B cell (primary cell): Measurements from ENCODE around the gene DHRS1. TPM values are rescaled to one million over a fixed set of nuclear protein-coding genes. Genes with fewer than 3 reads are reported as not detected.

ENCODE experiments used
- ATAC-seq: fragments of 200-7000 bp; cut with Tn5 transposase; one replicate; pipeline ENCODE4 v1.10.0; 2021; ENCODE audit warnings: low read depth, mild to moderate bottlenecking, moderate number of reproducible peaks, moderate library complexity
- CTCF ChIA-PET: fragments of 350-600 bp; sonication (Branson Sonifier 250); formaldehyde crosslinking; loops from one replicate; lab custom pipeline; 2021; ENCODE audit warnings: antibody characterized with exemption, inconsistent platforms; lab: Charles Lee
- POLR2A ChIA-PET: fragments of 350-600 bp; sonication (Branson Sonifier 250); formaldehyde crosslinking; loops from one replicate; lab custom pipeline; 2021; ENCODE audit warnings: antibody characterized with exemption; lab: Charles Lee
- DNase-seq: peaks from one replicate; pipeline ENCODE4 v3.0.0; 2013
- H2AFZ ChIP-seq: 2 replicates; pipeline ENCODE4 v1.6.1; 2012; ENCODE audit warnings: mild to moderate bottlenecking, low read depth, low read length; ENCODE audit not compliant: insufficient read depth, poor library complexity, severe bottlenecking
- H3K27ac ChIP-seq, 2 donors: 1 replicate in 1 of 2; 2 replicates in 1 of 2; pipeline ENCODE4 v1.5.1; 2012 to 2013; ENCODE audit warnings: low read length in 2 of 2, mild to moderate bottlenecking in 2 of 2, moderate library complexity in 1 of 2
- H3K27me3 ChIP-seq, 4 experiments: fragments of 200-600 bp in 1 of 4; sonication (generic) in 1 of 4; replicated peaks in 1 of 4; 1 replicate in 2 of 4; 2 replicates in 2 of 4; pipeline versions ENCODE4 v1.6.1 to v1.7.0; 2013 to 2016; ENCODE audit warnings: low read length in 3 of 4, mild to moderate bottlenecking in 2 of 4, mixed read lengths in 1 of 4, moderate library complexity in 1 of 4; ENCODE audit not compliant: insufficient read depth in 4 of 4, control insufficient read depth in 3 of 4; ENCODE audit errors: control extremely low read depth in 1 of 4
- H3K36me3 ChIP-seq, 2 experiments: replicated peaks in 1 of 2; 1 replicate in 1 of 2; 2 replicates in 1 of 2; pipeline versions ENCODE4 v1.6.1 to v1.7.1; 2013; ENCODE audit warnings: low read length in 1 of 2; ENCODE audit not compliant: insufficient read depth in 2 of 2, control insufficient read depth in 1 of 2; ENCODE audit errors: control extremely low read depth in 1 of 2, extremely low read depth in 1 of 2
- H3K4me1 ChIP-seq, 2 donors: fragments of 200-600 bp in 1 of 2; sonication (generic) in 1 of 2; 1 replicate in 1 of 2; 2 replicates in 1 of 2; pipeline versions ENCODE4 v1.5.1 to v1.6.1; 2013 to 2017; ENCODE audit warnings: low read length in 2 of 2; ENCODE audit not compliant: control insufficient read depth in 2 of 2, insufficient read depth in 2 of 2
- H3K4me2 ChIP-seq: replicated peaks from 2 replicates; pipeline ENCODE3; 2012; ENCODE audit warnings: mild to moderate bottlenecking, low read depth, low read length; ENCODE audit not compliant: poor library complexity, severe bottlenecking
- H3K4me3 ChIP-seq, 5 experiments: fragments of 200-600 bp in 1 of 5; sonication (generic) in 1 of 5; 1 replicate in 3 of 5; 2 replicates in 2 of 5; pipeline versions ENCODE4 v1.5.1 to v1.7.0; 2011 to 2016; ENCODE audit warnings: low read length in 4 of 5, mild to moderate bottlenecking in 4 of 5, low read depth in 2 of 5, control low read depth in 1 of 5, moderate library complexity in 1 of 5; ENCODE audit not compliant: insufficient read depth in 1 of 5; ENCODE audit errors: control extremely low read depth in 1 of 5, extremely low read depth in 1 of 5
- H3K79me2 ChIP-seq: fragments of 200-600 bp; sonication (generic); one replicate; pipeline ENCODE4 v1.6.0; 2016; ENCODE audit warnings: low read length; ENCODE audit not compliant: control insufficient read depth, insufficient read depth
- H3K9ac ChIP-seq: fragments of 200-600 bp; sonication (generic); 2 replicates; pipeline ENCODE4 v1.6.1; 2017; ENCODE audit warnings: mild to moderate bottlenecking, low read length, moderate library complexity
- H3K9me3 ChIP-seq, 3 donors: one replicate each; pipeline versions ENCODE4 v1.6.1 to v1.7.1; 2013; ENCODE audit warnings: low read length in 2 of 3; ENCODE audit not compliant: control insufficient read depth in 2 of 3, insufficient read depth in 1 of 3; ENCODE audit errors: control extremely low read depth in 1 of 3
- H4K20me1 ChIP-seq: 2 replicates; pipeline ENCODE4 v1.6.0; 2012; ENCODE audit warnings: mild to moderate bottlenecking, low read length; ENCODE audit not compliant: insufficient read depth, control insufficient read depth, poor library complexity, severe bottlenecking
- H3K27ac Mint-ChIP-seq: one replicate; pipeline ENCODE4 v1.8.0; 2021; ENCODE audit warnings: mixed read lengths
- H3K27me3 Mint-ChIP-seq: one replicate; pipeline ENCODE4 v1.8.0; 2021; ENCODE audit warnings: mixed read lengths
- H3K4me1 Mint-ChIP-seq: one replicate; pipeline ENCODE4 v1.8.0; 2021; ENCODE audit warnings: mixed read lengths
- H3K4me3 Mint-ChIP-seq: one replicate; pipeline ENCODE4 v1.8.0; 2021; ENCODE audit warnings: mixed read lengths
- H3K9me3 Mint-ChIP-seq: one replicate; pipeline ENCODE4 v1.8.0; 2022; ENCODE audit warnings: mixed read lengths; ENCODE audit not compliant: insufficient read depth
- EZH2 ChIP-seq: IDR thresholded peaks from 2 replicates; pipeline ENCODE4 v1.6.1; 2012; ENCODE audit warnings: borderline replicate concordance, low read depth, mild to moderate bottlenecking, moderate library complexity, low read length; ENCODE audit not compliant: insufficient read depth, poor library complexity, severe bottlenecking
- WGBS: methylation state at CpG from one replicate; pipeline ENCODE4 v1.1.5; 2013; ENCODE audit warnings: missing lambda C conversion rate; ENCODE audit not compliant: insufficient coverage; 5-methylcytosine and 5-hydroxymethylcytosine counted together
- intact Hi-C: fragments of 100-400 bp; cut with micrococcal nuclease; formaldehyde crosslinking; loops from one replicate; pipeline ENCODE4 v1.10.0; 2022
- polyA plus RNA-seq: library from polyadenylated mRNA; depleted of rRNA; stranded (reverse); fragments of >200 nt; gene quantifications from 2 replicates; pipeline ENCODE4 v1.2.3, GENCODE V29; 2012
- total RNA-seq, 2 donors: library from RNA; stranded (reverse); fragments of 120-200 nt in 1 of 2; gene quantifications; 1 replicate in 1 of 2; 2 replicates in 1 of 2; pipeline versions ENCODE4 v1.2.3 to v1.2.4, GENCODE V29; 2013 to 2022
- TF ChIP-seq, protein P1 (sequence below): fragments of 200-600 bp; IDR thresholded peaks from one replicate; pipeline ENCODE4 v1.8.0; 2022; ENCODE audit warnings: antibody characterized with exemption, mild to moderate bottlenecking

Gene DHRS1
- total and polyA plus RNA-seq, 2 donors (not counting 1 experiment from before 2014, with no cell fraction given) = 42.7 to 76.9 TPM

DNA sequence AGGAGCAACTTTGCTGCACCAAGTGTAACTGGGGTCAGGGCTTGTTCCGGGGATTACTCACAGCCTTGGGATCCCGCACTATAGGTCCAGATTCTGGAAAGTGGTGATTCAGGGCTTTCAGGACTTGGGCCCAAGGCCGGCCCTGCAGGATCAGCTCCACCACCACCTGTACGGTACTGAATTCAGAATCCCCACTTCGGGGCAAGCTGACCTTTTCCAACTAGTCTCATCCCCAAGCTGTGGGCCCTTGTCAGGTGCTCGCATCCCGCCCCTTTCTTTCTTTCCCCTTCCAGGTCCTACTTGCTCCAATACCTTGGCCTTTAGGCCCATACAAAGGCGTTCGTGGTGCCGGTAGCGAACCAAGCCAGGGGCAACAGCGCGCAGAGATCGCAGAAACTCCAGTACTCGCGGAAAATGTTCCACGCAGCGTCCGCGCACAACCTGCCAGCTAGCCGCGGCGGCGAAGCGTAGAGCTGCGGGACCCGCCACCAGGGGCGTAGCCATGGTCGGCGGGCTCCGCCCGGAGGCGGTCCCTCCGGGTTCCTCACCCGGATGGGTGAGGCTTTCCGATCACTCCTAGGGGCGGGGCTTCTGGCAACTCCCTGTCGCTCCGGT lies 57.6 kb downstream of the DHRS1 start:
- Histone ChIP-seq H3K27ac (peak overlapping the region; percentile 98 to 100), H3K36me3 (peaks cover 2 to 42% of the 10 kb centered on the region in 2 experiments), H4K20me1 (peaks cover 49% of the 10 kb centered on the region), H3K4me2 (peak overlapping the region; percentile 94), H2AFZ (peak overlapping the region; percentile 82), H3K4me1 (peaks cover 47 to 49% of the 10 kb centered on the region in 2 donors), H3K4me3 (peak overlapping the region; percentile 71 to 91 (median 88)), H3K27me3 (no peaks in the 10 kb centered on the region), H3K9me3 (no peaks in the 10 kb centered on the region), H3K79me2 (peaks cover 39% of the 10 kb centered on the region), H3K9ac (peak overlapping the region; percentile 90)
- ChIA-PET POLR2A (interaction anchor here (0.7 to 3.7 kb wide), 24 partner anchors 9 to 201 kb away, joined by 3 to 51 read pairs (median 6); partner anchors contain the start of genes CBLN3, CHMP4A, CIDEB and DCAF11), CTCF (interaction anchor here (0.6 to 8.8 kb wide), 35 partner anchors 9 to 195 kb away, joined by 3 to 254 read pairs (median 10); partner anchors contain the start of genes ADCY4, CBLN3, CHMP4A and CIDEB)
- peak; percentile 83 for ATAC-seq
- DNase-seq = no peak
- peak overlapping the region; percentile 98 for H3K4me3 Mint-ChIP-seq
- WGBS = 4% methylated on average over 38 of the region's 39 CpGs
- peak overlapping the region; percentile 100 for H3K27ac Mint-ChIP-seq
- no peaks in the 10 kb centered on the region for H3K27me3 Mint-ChIP-seq
- no peaks in the 10 kb centered on the region for H3K9me3 Mint-ChIP-seq
- intact Hi-C loops = loop anchor here (1.0 to 10.0 kb wide), 15 partner anchors 10 to 227 kb away; partner anchors contain the start of genes EMC9, GMPR2, IPO4 and IRF9
- TF ChIP-seq EZH2 = no peak
- TF ChIP-seq, protein P1, sequence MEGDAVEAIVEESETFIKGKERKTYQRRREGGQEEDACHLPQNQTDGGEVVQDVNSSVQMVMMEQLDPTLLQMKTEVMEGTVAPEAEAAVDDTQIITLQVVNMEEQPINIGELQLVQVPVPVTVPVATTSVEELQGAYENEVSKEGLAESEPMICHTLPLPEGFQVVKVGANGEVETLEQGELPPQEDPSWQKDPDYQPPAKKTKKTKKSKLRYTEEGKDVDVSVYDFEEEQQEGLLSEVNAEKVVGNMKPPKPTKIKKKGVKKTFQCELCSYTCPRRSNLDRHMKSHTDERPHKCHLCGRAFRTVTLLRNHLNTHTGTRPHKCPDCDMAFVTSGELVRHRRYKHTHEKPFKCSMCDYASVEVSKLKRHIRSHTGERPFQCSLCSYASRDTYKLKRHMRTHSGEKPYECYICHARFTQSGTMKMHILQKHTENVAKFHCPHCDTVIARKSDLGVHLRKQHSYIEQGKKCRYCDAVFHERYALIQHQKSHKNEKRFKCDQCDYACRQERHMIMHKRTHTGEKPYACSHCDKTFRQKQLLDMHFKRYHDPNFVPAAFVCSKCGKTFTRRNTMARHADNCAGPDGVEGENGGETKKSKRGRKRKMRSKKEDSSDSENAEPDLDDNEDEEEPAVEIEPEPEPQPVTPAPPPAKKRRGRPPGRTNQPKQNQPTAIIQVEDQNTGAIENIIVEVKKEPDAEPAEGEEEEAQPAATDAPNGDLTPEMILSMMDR = peak; percentile 23
- H3K4me1 Mint-ChIP-seq = peaks cover 64% of the 10 kb centered on the region

Other genes starting within 250 kb of the DHRS1 start
Only the 30 nearest of the 34 such genes appear.
- gene DCAF11, start 185.0 kb downstream of the DHRS1 start, total RNA-seq = 84.8 and 96.3 TPM in 2 replicates
- gene DCAF11, start 185.0 kb downstream of the DHRS1 start, polyA plus RNA-seq = 64.5 and 66.7 TPM in 2 replicates
- gene NRL, start 184.8 kb downstream of the DHRS1 start, total RNA-seq = 8.1 and 8.8 TPM in 2 replicates
- gene NRL, start 184.8 kb downstream of the DHRS1 start, polyA plus RNA-seq = 4.8 and 7.0 TPM in 2 replicates
- 2.6 and 3.6 TPM in 2 replicates for gene FITM1, start 169.1 kb downstream of the DHRS1 start, total RNA-seq
- 3.3 and 4.6 TPM in 2 replicates for gene FITM1, start 169.1 kb downstream of the DHRS1 start, polyA plus RNA-seq
- gene PSME1, start 163.6 kb downstream of the DHRS1 start, total RNA-seq = 227 and 237 TPM in 2 replicates
- gene PSME1, start 163.6 kb downstream of the DHRS1 start, polyA plus RNA-seq = 257 and 295 TPM in 2 replicates
- 24.7 and 26.4 TPM in 2 replicates for gene EMC9, start 158.2 kb downstream of the DHRS1 start, total RNA-seq
- gene EMC9, start 158.2 kb downstream of the DHRS1 start, polyA plus RNA-seq = 19.3 and 25.9 TPM in 2 replicates
- gene PSME2, start 153.2 kb downstream of the DHRS1 start, total RNA-seq = 127 and 141 TPM in 2 replicates
- gene PSME2, start 153.2 kb downstream of the DHRS1 start, polyA plus RNA-seq = 126 and 137 TPM in 2 replicates
- gene RNF31, start 152.3 kb downstream of the DHRS1 start, total RNA-seq = 103 and 114 TPM in 2 replicates
- 48.3 and 69.8 TPM in 2 replicates for gene RNF31, start 152.3 kb downstream of the DHRS1 start, polyA plus RNA-seq
- 243 and 269 TPM in 2 replicates for gene IRF9, start 138.5 kb downstream of the DHRS1 start, total RNA-seq
- 191 and 237 TPM in 2 replicates for gene IRF9, start 138.5 kb downstream of the DHRS1 start, polyA plus RNA-seq
- 48.4 and 62.1 TPM in 2 replicates for gene REC8, start 127.7 kb downstream of the DHRS1 start, total RNA-seq
- gene REC8, start 127.7 kb downstream of the DHRS1 start, polyA plus RNA-seq = 34.0 and 39.5 TPM in 2 replicates
- 29.8 and 35.0 TPM in 2 replicates for gene IPO4, start 111.0 kb downstream of the DHRS1 start, total RNA-seq
- 26.7 and 28.3 TPM in 2 replicates for gene IPO4, start 111.0 kb downstream of the DHRS1 start, polyA plus RNA-seq
- 24.5 and 33.9 TPM in 2 replicates for gene TM9SF1, start 104.3 kb downstream of the DHRS1 start, total RNA-seq
- 7.6 and 10.0 TPM in 2 replicates for gene TM9SF1, start 104.3 kb downstream of the DHRS1 start, polyA plus RNA-seq
- gene TSSK4, start 94.1 kb downstream of the DHRS1 start, total RNA-seq = 1.7 TPM in 2 replicates
- gene TSSK4, start 94.1 kb downstream of the DHRS1 start, polyA plus RNA-seq = 0.14 and 0.45 TPM in 2 replicates
- gene CHMP4A, start 86.3 kb downstream of the DHRS1 start, total RNA-seq = 102 and 103 TPM in 2 replicates
- 91.2 and 95.1 TPM in 2 replicates for gene CHMP4A, start 86.3 kb downstream of the DHRS1 start, polyA plus RNA-seq
- 11.3 and 17.0 TPM in 2 replicates for gene MDP1, start 83.7 kb downstream of the DHRS1 start, total RNA-seq
- 22.6 and 28.1 TPM in 2 replicates for gene MDP1, start 83.7 kb downstream of the DHRS1 start, polyA plus RNA-seq
- 86.6 and 98.5 TPM in 2 replicates for gene NEDD8, start 67.4 kb downstream of the DHRS1 start, total RNA-seq
- gene NEDD8, start 67.4 kb downstream of the DHRS1 start, polyA plus RNA-seq = 86.7 and 104 TPM in 2 replicates
- 58.7 and 64.3 TPM in 2 replicates for gene GMPR2, start 66.9 kb downstream of the DHRS1 start, total RNA-seq
- 33.3 and 39.7 TPM in 2 replicates for gene GMPR2, start 66.9 kb downstream of the DHRS1 start, polyA plus RNA-seq
- 165 and 169 TPM in 2 replicates for gene TINF2, start 57.2 kb downstream of the DHRS1 start, total RNA-seq
- gene TINF2, start 57.2 kb downstream of the DHRS1 start, polyA plus RNA-seq = 103 and 108 TPM in 2 replicates
- gene TGM1, start 36.6 kb downstream of the DHRS1 start, total RNA-seq = 11.4 and 11.9 TPM in 2 replicates
- 2.7 and 4.9 TPM in 2 replicates for gene TGM1, start 36.6 kb downstream of the DHRS1 start, polyA plus RNA-seq
- gene RABGGTA, start 28.2 kb downstream of the DHRS1 start, total RNA-seq = 57.9 and 70.1 TPM in 2 replicates
- gene RABGGTA, start 28.2 kb downstream of the DHRS1 start, polyA plus RNA-seq = 134 and 159 TPM in 2 replicates
- 22.6 and 24.5 TPM in 2 replicates for gene NOP9, start 70 bp upstream of the DHRS1 start, total RNA-seq
- 9.7 and 13.7 TPM in 2 replicates for gene NOP9, start 70 bp upstream of the DHRS1 start, polyA plus RNA-seq
- 32.8 and 34.3 TPM in 2 replicates for gene CIDEB, start 8.2 kb upstream of the DHRS1 start, total RNA-seq
- 17.9 and 26.2 TPM in 2 replicates for gene CIDEB, start 8.2 kb upstream of the DHRS1 start, polyA plus RNA-seq
- 10.1 and 11.7 TPM in 2 replicates for gene LTB4R2, start 10.4 kb upstream of the DHRS1 start, total RNA-seq
- 9.0 and 10.7 TPM in 2 replicates for gene LTB4R2, start 10.4 kb upstream of the DHRS1 start, polyA plus RNA-seq
- 8.8 and 9.2 TPM in 2 replicates for gene LTB4R, start 11.7 kb upstream of the DHRS1 start, total RNA-seq
- 15.7 and 19.1 TPM in 2 replicates for gene LTB4R, start 11.7 kb upstream of the DHRS1 start, polyA plus RNA-seq
- gene ADCY4, start 35.3 kb upstream of the DHRS1 start, total RNA-seq = 5.8 and 7.8 TPM in 2 replicates
- 2.3 and 3.4 TPM in 2 replicates for gene ADCY4, start 35.3 kb upstream of the DHRS1 start, polyA plus RNA-seq
- gene RIPK3, start 40.2 kb upstream of the DHRS1 start, total RNA-seq = 76.6 and 77.6 TPM in 2 replicates
- 58.5 and 65.5 TPM in 2 replicates for gene RIPK3, start 40.2 kb upstream of the DHRS1 start, polyA plus RNA-seq
- gene NFATC4, start 68.4 kb upstream of the DHRS1 start, total RNA-seq = 7.6 and 7.9 TPM in 2 replicates
- gene NFATC4, start 68.4 kb upstream of the DHRS1 start, polyA plus RNA-seq = 3.1 and 3.7 TPM in 2 replicates
- 0.29 and 0.34 TPM in 2 replicates for gene NYNRIN, start 99.2 kb upstream of the DHRS1 start, total RNA-seq
- gene NYNRIN, start 99.2 kb upstream of the DHRS1 start, polyA plus RNA-seq = 0.04 TPM in 2 replicates
- 128 and 134 TPM in 2 replicates for gene CBLN3, start 129.9 kb upstream of the DHRS1 start, total RNA-seq
- 29.1 and 35.0 TPM in 2 replicates for gene CBLN3, start 129.9 kb upstream of the DHRS1 start, polyA plus RNA-seq
- gene KHNYN, start 130.2 kb upstream of the DHRS1 start, total RNA-seq = 182 and 184 TPM in 2 replicates
- gene KHNYN, start 130.2 kb upstream of the DHRS1 start, polyA plus RNA-seq = 74.4 and 111 TPM in 2 replicates
- gene SDR39U1, start 143.0 kb upstream of the DHRS1 start, total RNA-seq = 107 and 126 TPM in 2 replicates
- gene SDR39U1, start 143.0 kb upstream of the DHRS1 start, polyA plus RNA-seq = 247 and 248 TPM in 2 replicates